Stomach (tissue), 4 donors: Measurements from ENCODE around the gene MFSD12.

Experiments
- EP300 ChIP-seq: sonication (generic); formaldehyde crosslinking; IDR thresholded peaks from one replicate; pipeline ENCODE4 v1.6.1; 2017; ENCODE audit warnings: antibody characterized with exemption
- POLR2A ChIP-seq, 4 donors: fragments of 450-650 bp; IDR thresholded peaks; one replicate each; pipeline ENCODE4 v1.6.1; 2016; ENCODE audit warnings: antibody characterized with exemption in 4 of 4, control low read depth in 2 of 4, mild to moderate bottlenecking in 1 of 4, moderate library complexity in 1 of 4
- TF ChIP-seq, protein P1 (sequence below), 7 experiments: fragments of 450-650 bp in 4 of 7; fragments of 200-600 bp in 3 of 7; sonication (generic) in 3 of 7; IDR thresholded peaks; one replicate each; pipeline ENCODE4 v1.5.1; 2016 to 2019; ENCODE audit warnings: antibody characterized with exemption in 7 of 7, control low read depth in 2 of 7, mild to moderate bottlenecking in 1 of 7

DNA sequence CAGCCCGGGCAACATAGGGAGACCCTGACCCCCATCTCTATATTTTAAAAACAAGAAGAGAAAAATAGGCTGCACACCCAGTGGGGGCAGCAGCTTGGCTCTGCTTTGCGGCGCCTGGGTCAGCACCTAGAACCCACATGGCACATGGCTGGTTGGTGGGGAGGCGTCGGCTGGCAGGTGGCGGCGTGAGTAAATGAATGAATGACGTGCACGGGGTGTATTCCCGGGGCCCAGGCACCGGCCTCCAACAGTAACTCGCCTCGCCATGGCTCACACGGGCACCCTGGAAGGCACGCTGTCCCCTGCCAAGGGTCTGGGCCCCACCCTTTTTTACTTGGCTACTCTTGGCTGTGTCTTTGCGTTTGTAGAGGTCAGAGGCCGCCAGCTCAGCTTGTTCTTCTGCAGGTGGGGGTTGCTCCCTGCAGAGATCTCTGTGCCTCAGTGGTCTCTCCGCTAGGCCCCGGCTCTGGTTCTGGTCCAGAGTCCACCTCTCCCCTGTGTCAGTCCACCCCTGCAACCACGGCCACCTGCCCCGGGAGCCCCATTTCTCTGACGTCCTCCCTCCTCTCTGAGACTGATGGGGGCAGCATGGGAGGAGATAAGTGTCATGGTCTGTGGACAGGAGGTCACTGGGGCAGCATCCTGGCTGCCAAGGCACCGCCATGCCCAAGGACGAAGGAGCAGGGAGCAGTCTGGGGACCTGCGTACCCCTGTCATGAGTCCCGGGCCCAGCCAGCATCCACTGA, 45.7 kb downstream of the MFSD12 start:
- TF ChIP-seq, protein P1, sequence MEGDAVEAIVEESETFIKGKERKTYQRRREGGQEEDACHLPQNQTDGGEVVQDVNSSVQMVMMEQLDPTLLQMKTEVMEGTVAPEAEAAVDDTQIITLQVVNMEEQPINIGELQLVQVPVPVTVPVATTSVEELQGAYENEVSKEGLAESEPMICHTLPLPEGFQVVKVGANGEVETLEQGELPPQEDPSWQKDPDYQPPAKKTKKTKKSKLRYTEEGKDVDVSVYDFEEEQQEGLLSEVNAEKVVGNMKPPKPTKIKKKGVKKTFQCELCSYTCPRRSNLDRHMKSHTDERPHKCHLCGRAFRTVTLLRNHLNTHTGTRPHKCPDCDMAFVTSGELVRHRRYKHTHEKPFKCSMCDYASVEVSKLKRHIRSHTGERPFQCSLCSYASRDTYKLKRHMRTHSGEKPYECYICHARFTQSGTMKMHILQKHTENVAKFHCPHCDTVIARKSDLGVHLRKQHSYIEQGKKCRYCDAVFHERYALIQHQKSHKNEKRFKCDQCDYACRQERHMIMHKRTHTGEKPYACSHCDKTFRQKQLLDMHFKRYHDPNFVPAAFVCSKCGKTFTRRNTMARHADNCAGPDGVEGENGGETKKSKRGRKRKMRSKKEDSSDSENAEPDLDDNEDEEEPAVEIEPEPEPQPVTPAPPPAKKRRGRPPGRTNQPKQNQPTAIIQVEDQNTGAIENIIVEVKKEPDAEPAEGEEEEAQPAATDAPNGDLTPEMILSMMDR (IDR thresholded peaks at IDR 0.05): no peak
- no peak for TF ChIP-seq EP300
- TF ChIP-seq POLR2A (IDR thresholded peaks at IDR 0.05): no peak
